Measurements from ENCODE around the gene MACC1.

- TF ChIP-seq CTCF (IDR thresholded peaks at IDR 0.05; ENCODE audit: low read length), result no peak
- no peak for TF ChIP-seq EZH2 (IDR thresholded peaks at IDR 0.05; ENCODE audit: borderline replicate concordance, low read length)
Observed at GRCh38 chr7:20200361-20200760, 16.8 kb downstream of the MACC1 start.

Measured in OCI-LY1 (cell line).